HepG2 (cell line): ENCODE data around the gene RIPOR1. TPM values are rescaled to one million over a fixed set of nuclear protein-coding genes. Genes with fewer than 3 reads are reported as not detected.

ENCODE experiments used
- ARNT2 ChIP-seq: sonication (generic); formaldehyde crosslinking; IDR thresholded peaks from 2 replicates; pipeline ENCODE4 v1.8.0; 2022; ENCODE audit warnings: mild to moderate bottlenecking, low read depth, missing genetic modification reagents, moderate library complexity
- ATF7 ChIP-seq, 2 experiments: fragments of 450-650 bp in 1 of 2; sonication (generic) in 1 of 2; formaldehyde crosslinking in 1 of 2; IDR thresholded peaks; 2 replicates each; pipeline versions ENCODE4 v1.4.0 to v1.6.1; 2016 to 2020; ENCODE audit warnings: antibody characterized with exemption in 1 of 2, mild to moderate bottlenecking in 1 of 2, missing genetic modification reagents in 1 of 2
- CREB1 ChIP-seq, 2 experiments: fragments of 450-650 bp in 1 of 2; IDR thresholded peaks; 2 replicates each; pipeline ENCODE4 v1.6.1; 2016 to 2017; ENCODE audit warnings: control low read depth in 1 of 2, mild to moderate bottlenecking in 1 of 2, missing compliant biosample characterization in 1 of 2, missing genetic modification characterization in 1 of 2
- KDM6A ChIP-seq: IDR thresholded peaks from 2 replicates; pipeline ENCODE4 v1.6.1; 2016; ENCODE audit warnings: low read depth
- NRL ChIP-seq: sonication (generic); formaldehyde crosslinking; IDR thresholded peaks from 2 replicates; pipeline ENCODE4 v1.5.0; 2020; ENCODE audit warnings: missing genetic modification reagents, mild to moderate bottlenecking, moderate library complexity, borderline replicate concordance
- POLR2A ChIP-seq, 2 experiments: IDR thresholded peaks; 2 replicates each; pipeline ENCODE4 v1.6.1; 2011; ENCODE audit warnings: low read depth in 2 of 2, low read length in 2 of 2, mild to moderate bottlenecking in 1 of 2, moderate library complexity in 1 of 2; ENCODE audit not compliant: insufficient read depth in 1 of 2
- PPARG ChIP-seq: conservative IDR thresholded peaks from 2 replicates; pipeline ENCODE4 v1.6.1; 2016; ENCODE audit warnings: missing biosample characterization, missing genetic modification reagents
- SRSF4 ChIP-seq: fragments of 200-400 bp; formaldehyde crosslinking; IDR thresholded peaks from one replicate; pipeline ENCODE4 v1.6.1; 2018; ENCODE audit warnings: mild to moderate bottlenecking, low read depth, low read length, moderate library complexity; ENCODE audit not compliant: poor library complexity, severe bottlenecking
- SSRP1 ChIP-seq: IDR thresholded peaks from 2 replicates; pipeline ENCODE4 v1.6.1; 2016; ENCODE audit warnings: control low read depth
- ZFY ChIP-seq: sonication (generic); formaldehyde crosslinking; IDR thresholded peaks from 2 replicates; pipeline ENCODE4 v1.4.0; 2020; ENCODE audit warnings: missing genetic modification reagents
- ZNF232 ChIP-seq: sonication (generic); formaldehyde crosslinking; IDR thresholded peaks from 2 replicates; pipeline ENCODE4 v1.4.0; 2020; ENCODE audit warnings: missing genetic modification reagents, borderline replicate concordance
- ZNF317 ChIP-seq: sonication (generic); formaldehyde crosslinking; IDR thresholded peaks from 2 replicates; pipeline ENCODE4 v1.5.0; 2020; ENCODE audit warnings: mild to moderate bottlenecking, missing genetic modification reagents
- ZNF510 ChIP-seq: sonication (generic); formaldehyde crosslinking; IDR thresholded peaks from 2 replicates; pipeline ENCODE4 v1.4.0; 2020; ENCODE audit warnings: low read depth, mild to moderate bottlenecking, missing genetic modification reagents
- ZNF564 ChIP-seq: sonication (generic); formaldehyde crosslinking; IDR thresholded peaks from 2 replicates; pipeline ENCODE4 v1.8.1; 2023; ENCODE audit warnings: mild to moderate bottlenecking, missing genetic modification reagents
- ZNF816 ChIP-seq: sonication (generic); formaldehyde crosslinking; IDR thresholded peaks from 2 replicates; pipeline ENCODE4 v1.8.0; 2022; ENCODE audit warnings: missing genetic modification reagents, mild to moderate bottlenecking, borderline replicate concordance
- polyA plus RNA-seq, 8 experiments: library from polyadenylated mRNA; depleted of rRNA in 3 of 8; stranded (reverse) in 7 of 8; unstranded in 1 of 8; fragments of >200 nt; fragmentation: Illumina TruSeq in 4 of 8; extraction: Trizol in 4 of 8; gene quantifications; 2 replicates each; pipeline versions ENCODE4 v1.2.1 to v1.2.3, GENCODE V29; 2011 to 2016; ENCODE audit warnings: low read depth in 4 of 8, missing spikeins in 1 of 8, mixed read lengths in 1 of 8; ENCODE audit not compliant: insufficient read depth in 1 of 8
- total RNA-seq, 5 experiments: library from RNA; depleted of rRNA; stranded (reverse); fragments of >200 nt; fragmentation: Illumina TruSeq; extraction: Trizol; gene quantifications; 2 replicates each; pipeline ENCODE4 v1.2.3, GENCODE V29; 2016; ENCODE audit warnings: low read depth in 1 of 5
- TF ChIP-seq, protein P1 (sequence below): sonication (generic); formaldehyde crosslinking; IDR thresholded peaks from 2 replicates; pipeline ENCODE4 v1.4.0; 2020; ENCODE audit warnings: low read depth, missing genetic modification reagents
- TF ChIP-seq, protein P2 (sequence below): sonication (generic); formaldehyde crosslinking; IDR thresholded peaks from 2 replicates; pipeline ENCODE4 v1.4.0; 2020; ENCODE audit warnings: missing genetic modification reagents
- TF ChIP-seq, protein P3 (sequence below): sonication (generic); formaldehyde crosslinking; IDR thresholded peaks from 2 replicates; pipeline ENCODE4 v1.9.0; 2021; ENCODE audit warnings: missing genetic modification reagents, mild to moderate bottlenecking, borderline replicate concordance
- TF ChIP-seq, protein P4 (sequence below): sonication (generic); formaldehyde crosslinking; IDR thresholded peaks from 2 replicates; pipeline ENCODE4 v1.8.0; 2022; ENCODE audit warnings: missing genetic modification reagents, mild to moderate bottlenecking, borderline replicate concordance

Gene RIPOR1
- total and polyA plus RNA-seq, 2 of the 13 experiments (the other 11 are each of a cell fraction or from before 2014, with no cell fraction given) = 4.6 to 8.1 TPM

DNA sequence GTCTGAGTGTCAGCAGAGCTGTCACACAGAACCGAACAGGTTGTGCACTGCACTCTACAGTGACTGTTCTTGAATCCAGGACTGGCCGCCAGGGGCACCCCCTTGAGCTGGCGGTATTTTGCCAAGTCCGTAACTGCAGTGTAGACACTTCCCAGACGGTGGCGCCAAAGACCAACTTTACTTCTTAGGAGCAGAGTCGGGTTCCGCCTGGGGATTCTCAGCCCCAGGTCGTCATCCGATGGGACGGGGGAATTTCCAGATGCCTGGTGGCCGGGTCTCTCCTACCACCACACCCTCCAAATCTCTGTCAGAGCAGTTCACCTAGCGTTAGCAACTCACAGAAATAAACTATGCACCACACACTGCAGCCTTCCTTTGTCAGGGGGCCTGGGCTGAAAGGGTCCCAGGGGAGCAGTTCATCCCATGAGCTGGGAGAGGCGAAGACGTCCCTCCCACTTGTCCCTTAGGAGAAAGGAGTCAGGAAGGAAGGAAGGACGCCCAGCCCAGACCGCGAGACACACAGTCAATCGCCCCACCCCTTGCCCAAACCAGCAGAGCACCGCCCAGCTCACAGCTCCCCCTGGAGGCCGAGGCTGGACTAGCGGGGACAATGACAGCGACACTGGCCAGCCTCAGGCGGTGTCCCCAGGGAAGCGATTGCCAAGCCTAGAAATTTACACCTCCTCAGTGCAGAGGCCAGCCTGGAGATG, 7.4 kb upstream of the RIPOR1 start (continued):
- TF ChIP-seq, protein P1, sequence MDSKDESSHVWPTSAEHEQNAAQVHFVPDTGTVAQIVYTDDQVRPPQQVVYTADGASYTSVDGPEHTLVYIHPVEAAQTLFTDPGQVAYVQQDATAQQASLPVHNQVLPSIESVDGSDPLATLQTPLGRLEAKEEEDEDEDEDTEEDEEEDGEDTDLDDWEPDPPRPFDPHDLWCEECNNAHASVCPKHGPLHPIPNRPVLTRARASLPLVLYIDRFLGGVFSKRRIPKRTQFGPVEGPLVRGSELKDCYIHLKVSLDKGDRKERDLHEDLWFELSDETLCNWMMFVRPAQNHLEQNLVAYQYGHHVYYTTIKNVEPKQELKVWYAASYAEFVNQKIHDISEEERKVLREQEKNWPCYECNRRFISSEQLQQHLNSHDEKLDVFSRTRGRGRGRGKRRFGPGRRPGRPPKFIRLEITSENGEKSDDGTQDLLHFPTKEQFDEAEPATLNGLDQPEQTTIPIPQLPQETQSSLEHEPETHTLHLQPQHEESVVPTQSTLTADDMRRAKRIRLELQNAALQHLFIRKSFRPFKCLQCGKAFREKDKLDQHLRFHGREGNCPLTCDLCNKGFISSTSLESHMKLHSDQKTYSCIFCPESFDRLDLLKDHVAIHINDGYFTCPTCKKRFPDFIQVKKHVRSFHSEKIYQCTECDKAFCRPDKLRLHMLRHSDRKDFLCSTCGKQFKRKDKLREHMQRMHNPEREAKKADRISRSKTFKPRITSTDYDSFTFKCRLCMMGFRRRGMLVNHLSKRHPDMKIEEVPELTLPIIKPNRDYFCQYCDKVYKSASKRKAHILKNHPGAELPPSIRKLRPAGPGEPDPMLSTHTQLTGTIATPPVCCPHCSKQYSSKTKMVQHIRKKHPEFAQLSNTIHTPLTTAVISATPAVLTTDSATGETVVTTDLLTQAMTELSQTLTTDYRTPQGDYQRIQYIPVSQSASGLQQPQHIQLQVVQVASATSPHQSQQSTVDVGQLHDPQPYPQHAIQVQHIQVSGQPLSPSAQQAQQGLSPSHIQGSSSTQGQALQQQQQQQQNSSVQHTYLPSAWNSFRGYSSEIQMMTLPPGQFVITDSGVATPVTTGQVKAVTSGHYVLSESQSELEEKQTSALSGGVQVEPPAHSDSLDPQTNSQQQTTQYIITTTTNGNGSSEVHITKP = no peak
- TF ChIP-seq SSRP1 (CRISPR knock-in tag) (no peak), KDM6A (CRISPR knock-in tag) (no peak), CREB1 (IDR thresholded peaks at IDR 0.05) (no peak), CREB1 (CRISPR knock-in tag; IDR thresholded peaks at IDR 0.05) (no peak), ZNF816 (no peak), PPARG (0 out of 2 replicates have a peak, but pooled peaks have one; percentile 19), ATF7 (IDR thresholded peaks at IDR 0.05) (no peak), ATF7 (CRISPR knock-in tag; IDR thresholded peaks at IDR 0.05) (no peak), ZNF564 (CRISPR knock-in tag) (no peak), ARNT2 (CRISPR knock-in tag) (no peak; the same call in 1 of the 2 replicates), ZNF317 (CRISPR knock-in tag) (no peak), ZNF510 (CRISPR knock-in tag) (no peak), ZNF232 (CRISPR knock-in tag) (0 out of 2 replicates have a peak, but pooled peaks have one; percentile 48), SRSF4 (no peak), POLR2A (IDR thresholded peaks at IDR 0.05; ENCODE audit: insufficient read depth in 1 of 2, low read depth in 2 of 2, low read length in 2 of 2) (no peak), NRL (CRISPR knock-in tag) (no peak), ZFY (CRISPR knock-in tag) (peak; percentile 59)
- TF ChIP-seq, protein P2, sequence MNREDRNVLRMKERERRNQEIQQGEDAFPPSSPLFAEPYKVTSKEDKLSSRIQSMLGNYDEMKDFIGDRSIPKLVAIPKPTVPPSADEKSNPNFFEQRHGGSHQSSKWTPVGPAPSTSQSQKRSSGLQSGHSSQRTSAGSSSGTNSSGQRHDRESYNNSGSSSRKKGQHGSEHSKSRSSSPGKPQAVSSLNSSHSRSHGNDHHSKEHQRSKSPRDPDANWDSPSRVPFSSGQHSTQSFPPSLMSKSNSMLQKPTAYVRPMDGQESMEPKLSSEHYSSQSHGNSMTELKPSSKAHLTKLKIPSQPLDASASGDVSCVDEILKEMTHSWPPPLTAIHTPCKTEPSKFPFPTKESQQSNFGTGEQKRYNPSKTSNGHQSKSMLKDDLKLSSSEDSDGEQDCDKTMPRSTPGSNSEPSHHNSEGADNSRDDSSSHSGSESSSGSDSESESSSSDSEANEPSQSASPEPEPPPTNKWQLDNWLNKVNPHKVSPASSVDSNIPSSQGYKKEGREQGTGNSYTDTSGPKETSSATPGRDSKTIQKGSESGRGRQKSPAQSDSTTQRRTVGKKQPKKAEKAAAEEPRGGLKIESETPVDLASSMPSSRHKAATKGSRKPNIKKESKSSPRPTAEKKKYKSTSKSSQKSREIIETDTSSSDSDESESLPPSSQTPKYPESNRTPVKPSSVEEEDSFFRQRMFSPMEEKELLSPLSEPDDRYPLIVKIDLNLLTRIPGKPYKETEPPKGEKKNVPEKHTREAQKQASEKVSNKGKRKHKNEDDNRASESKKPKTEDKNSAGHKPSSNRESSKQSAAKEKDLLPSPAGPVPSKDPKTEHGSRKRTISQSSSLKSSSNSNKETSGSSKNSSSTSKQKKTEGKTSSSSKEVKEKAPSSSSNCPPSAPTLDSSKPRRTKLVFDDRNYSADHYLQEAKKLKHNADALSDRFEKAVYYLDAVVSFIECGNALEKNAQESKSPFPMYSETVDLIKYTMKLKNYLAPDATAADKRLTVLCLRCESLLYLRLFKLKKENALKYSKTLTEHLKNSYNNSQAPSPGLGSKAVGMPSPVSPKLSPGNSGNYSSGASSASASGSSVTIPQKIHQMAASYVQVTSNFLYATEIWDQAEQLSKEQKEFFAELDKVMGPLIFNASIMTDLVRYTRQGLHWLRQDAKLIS (CRISPR knock-in tag) = no peak
- TF ChIP-seq, protein P3, sequence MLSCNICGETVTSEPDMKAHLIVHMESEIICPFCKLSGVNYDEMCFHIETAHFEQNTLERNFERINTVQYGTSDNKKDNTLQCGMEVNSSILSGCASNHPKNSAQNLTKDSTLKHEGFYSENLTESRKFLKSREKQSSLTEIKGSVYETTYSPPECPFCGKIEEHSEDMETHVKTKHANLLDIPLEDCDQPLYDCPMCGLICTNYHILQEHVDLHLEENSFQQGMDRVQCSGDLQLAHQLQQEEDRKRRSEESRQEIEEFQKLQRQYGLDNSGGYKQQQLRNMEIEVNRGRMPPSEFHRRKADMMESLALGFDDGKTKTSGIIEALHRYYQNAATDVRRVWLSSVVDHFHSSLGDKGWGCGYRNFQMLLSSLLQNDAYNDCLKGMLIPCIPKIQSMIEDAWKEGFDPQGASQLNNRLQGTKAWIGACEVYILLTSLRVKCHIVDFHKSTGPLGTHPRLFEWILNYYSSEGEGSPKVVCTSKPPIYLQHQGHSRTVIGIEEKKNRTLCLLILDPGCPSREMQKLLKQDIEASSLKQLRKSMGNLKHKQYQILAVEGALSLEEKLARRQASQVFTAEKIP (CRISPR knock-in tag) = no peak
- TF ChIP-seq, protein P4, sequence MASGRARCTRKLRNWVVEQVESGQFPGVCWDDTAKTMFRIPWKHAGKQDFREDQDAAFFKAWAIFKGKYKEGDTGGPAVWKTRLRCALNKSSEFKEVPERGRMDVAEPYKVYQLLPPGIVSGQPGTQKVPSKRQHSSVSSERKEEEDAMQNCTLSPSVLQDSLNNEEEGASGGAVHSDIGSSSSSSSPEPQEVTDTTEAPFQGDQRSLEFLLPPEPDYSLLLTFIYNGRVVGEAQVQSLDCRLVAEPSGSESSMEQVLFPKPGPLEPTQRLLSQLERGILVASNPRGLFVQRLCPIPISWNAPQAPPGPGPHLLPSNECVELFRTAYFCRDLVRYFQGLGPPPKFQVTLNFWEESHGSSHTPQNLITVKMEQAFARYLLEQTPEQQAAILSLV (CRISPR knock-in tag) = peak; percentile 81; the same call in 1 of the 2 replicates
